Activated CD4-positive, alpha-beta memory T cell treated with anti-CD3 and anti-CD28 coated beads for 36 hours (primary cell): ENCODE results near the gene C3orf85. TPM values are rescaled to one million over a fixed set of nuclear protein-coding genes. Genes with fewer than 3 reads are reported as not detected.

Experiments used
- total RNA-seq, 2 experiments: library from RNA; stranded (reverse); gene quantifications; one replicate each; pipeline ENCODE4 v1.2.3, GENCODE V29; 2021

Gene C3orf85
- total RNA-seq, 2 experiments from 2014 or later = not detected

Other genes starting within 250 kb of the C3orf85 start
- gene GUCA1C, start 182.8 kb upstream of the C3orf85 start, total RNA-seq = not detected
- not detected for gene MORC1, start 18.6 kb upstream of the C3orf85 start, total RNA-seq
- gene DPPA2, start 179.8 kb downstream of the C3orf85 start, total RNA-seq = not detected
- not detected for gene DPPA4, start 200.8 kb downstream of the C3orf85 start, total RNA-seq